Activated T-helper 1 cell treated with Interleukin-2 at 50 U/mL for 16 hours (primary cell): ENCODE results near the gene HOXB9.

Experiments
- DNase-seq: peaks from one replicate; pipeline ENCODE4 v3.0.0-alpha.2; 2020; ENCODE audit warnings: low read depth

Gene HOXB9

GRCh38 chr17:48583708-48584222 is 42.4 kb downstream of the HOXB9 start:
- DNase-seq, result no peak

- DNase-seq, result no peak
These were observed 43.4 kb downstream of the HOXB9 start for GRCh38 chr17:48582750-48583069.

- DNase-seq, result no peak
These were observed 46.2 kb downstream of the HOXB9 start for GRCh38 chr17:48579760-48580554.

- DNase-seq, result no peak
These were observed 46.7 kb downstream of the HOXB9 start for GRCh38 chr17:48579471-48579759.

- DNase-seq, result no peak
These were observed 47.3 kb downstream of the HOXB9 start for GRCh38 chr17:48578616-48579470.

- DNase-seq, result peak; percentile 34
These were observed 48.1 kb downstream of the HOXB9 start, which contains the start of gene HOXB4 for GRCh38 chr17:48577946-48578615. TSS of gene HOXB4 (minus strand) at chr17:48578350. CDS start at chr17:48578319, 31 bp downstream.

GRCh38 chr17:48577330-48577945 is 48.7 kb downstream of the HOXB9 start:
- no peak for DNase-seq

- no peak for DNase-seq
These were observed 49.5 kb downstream of the HOXB9 start for GRCh38 chr17:48576479-48577309.

GRCh38 chr17:48575673-48576478 is 50.3 kb downstream of the HOXB9 start:
- no peak for DNase-seq

GRCh38 chr17:48575066-48575582 is 51.0 kb downstream of the HOXB9 start:
- DNase-seq, result no peak

GRCh38 chr17:48574505-48575065 is 51.6 kb downstream of the HOXB9 start:
- DNase-seq, result no peak

- DNase-seq, result no peak
These were observed 54.2 kb downstream of the HOXB9 start for GRCh38 chr17:48571826-48572417.
